HepG2 (cell line): ENCODE results near the gene HMCN2. TPM values are rescaled to one million over a fixed set of nuclear protein-coding genes. Genes with fewer than 3 reads are reported as not detected.

Source experiments
- CC2D1A ChIP-seq: sonication (generic); formaldehyde crosslinking; IDR thresholded peaks from 2 replicates; pipeline ENCODE4 v1.8.1; 2023; ENCODE audit warnings: mild to moderate bottlenecking, missing genetic modification reagents
- FOXM1 ChIP-seq: sonication (generic); formaldehyde crosslinking; IDR thresholded peaks from 2 replicates; pipeline ENCODE4 v1.5.0; 2020; ENCODE audit warnings: missing genetic modification reagents
- FOXP1 ChIP-seq, 2 experiments: fragments of 450-650 bp in 1 of 2; IDR thresholded peaks; 2 replicates each; pipeline ENCODE4 v1.6.1; 2017 to 2018; ENCODE audit warnings: antibody characterized with exemption in 1 of 2
- HES4 ChIP-seq: sonication (generic); formaldehyde crosslinking; IDR thresholded peaks from 2 replicates; pipeline ENCODE4 v1.9.0; 2021; ENCODE audit warnings: mild to moderate bottlenecking, missing genetic modification reagents, borderline replicate concordance
- HNRNPL ChIP-seq: fragments of 200-400 bp; formaldehyde crosslinking; IDR thresholded peaks from 2 replicates; pipeline ENCODE4 v1.6.1; 2017; ENCODE audit warnings: mild to moderate bottlenecking, low read depth, low read length
- HOXA3 ChIP-seq: sonication (generic); formaldehyde crosslinking; IDR thresholded peaks from 2 replicates; pipeline ENCODE4 v1.5.0; 2020; ENCODE audit warnings: missing genetic modification reagents
- MAZ ChIP-seq, 2 experiments: sonication (generic) in 1 of 2; formaldehyde crosslinking in 1 of 2; IDR thresholded peaks; 2 replicates each; pipeline versions ENCODE4 v1.5.0 to v1.6.1; 2012 to 2020; ENCODE audit warnings: low read depth in 2 of 2, mild to moderate bottlenecking in 2 of 2, borderline replicate concordance in 1 of 2, improper control_type of control experiment in 1 of 2, low read length in 1 of 2, missing genetic modification reagents in 1 of 2, moderate library complexity in 1 of 2
- NFRKB ChIP-seq: fragments of 450-650 bp; IDR thresholded peaks from 2 replicates; pipeline ENCODE4 v1.6.1; 2017
- NR2F6 ChIP-seq, 2 experiments: IDR thresholded peaks; 2 replicates each; pipeline ENCODE4 v1.6.1; 2016; ENCODE audit warnings: antibody characterized with exemption in 1 of 2, mild to moderate bottlenecking in 1 of 2
- RBM39 ChIP-seq: fragments of 200-400 bp; formaldehyde crosslinking; IDR thresholded peaks from one replicate; pipeline ENCODE4 v1.6.1; 2018; ENCODE audit warnings: antibody characterized with exemption, mild to moderate bottlenecking, low read depth, low read length; ENCODE audit not compliant: poor library complexity, severe bottlenecking
- SATB2 ChIP-seq: sonication (generic); formaldehyde crosslinking; IDR thresholded peaks from 2 replicates; pipeline ENCODE4 v1.5.0; 2020; ENCODE audit warnings: missing genetic modification reagents
- SIX1 ChIP-seq: sonication (generic); formaldehyde crosslinking; IDR thresholded peaks from 2 replicates; pipeline ENCODE4 v1.4.0; 2020; ENCODE audit warnings: missing genetic modification reagents, borderline replicate concordance
- SP140L ChIP-seq: sonication (generic); formaldehyde crosslinking; IDR thresholded peaks from 2 replicates; pipeline ENCODE4 v1.4.0; 2020; ENCODE audit warnings: missing genetic modification reagents, borderline replicate concordance
- TRIM22 ChIP-seq: fragments of 450-650 bp; IDR thresholded peaks from 2 replicates; pipeline ENCODE4 v1.6.1; 2017
- ZBED4 ChIP-seq: sonication (generic); formaldehyde crosslinking; IDR thresholded peaks from 2 replicates; pipeline ENCODE4 v1.4.0; 2020; ENCODE audit warnings: missing genetic modification reagents, borderline replicate concordance
- ZBTB3 ChIP-seq: sonication (generic); formaldehyde crosslinking; IDR thresholded peaks from 2 replicates; pipeline ENCODE4 v1.4.0; 2020; ENCODE audit warnings: low read depth, mild to moderate bottlenecking, moderate library complexity, missing genetic modification reagents, borderline replicate concordance
- ZEB1 ChIP-seq: IDR thresholded peaks from 2 replicates; pipeline ENCODE4 v1.6.1; 2012; ENCODE audit warnings: mild to moderate bottlenecking, low read depth, inconsistent platforms; ENCODE audit not compliant: insufficient replicate concordance
- ZNF263 ChIP-seq: sonication (generic); formaldehyde crosslinking; IDR thresholded peaks from 2 replicates; pipeline ENCODE4 v1.4.0; 2020; ENCODE audit warnings: missing genetic modification reagents
- ZNF382 ChIP-seq: sonication (generic); formaldehyde crosslinking; IDR thresholded peaks from 2 replicates; pipeline ENCODE4 v1.5.0; 2020; ENCODE audit warnings: missing genetic modification reagents, mild to moderate bottlenecking, borderline replicate concordance
- ZNF547 ChIP-seq: sonication (generic); formaldehyde crosslinking; IDR thresholded peaks from 2 replicates; pipeline ENCODE4 v1.5.1; 2020; ENCODE audit warnings: mild to moderate bottlenecking, missing genetic modification reagents
- polyA plus RNA-seq, 8 experiments: library from polyadenylated mRNA; depleted of rRNA in 3 of 8; stranded (reverse) in 7 of 8; unstranded in 1 of 8; fragments of >200 nt; fragmentation: Illumina TruSeq in 4 of 8; extraction: Trizol in 4 of 8; gene quantifications; 2 replicates each; pipeline versions ENCODE4 v1.2.1 to v1.2.3, GENCODE V29; 2011 to 2016; ENCODE audit warnings: low read depth in 4 of 8, missing spikeins in 1 of 8, mixed read lengths in 1 of 8; ENCODE audit not compliant: insufficient read depth in 1 of 8
- total RNA-seq, 5 experiments: library from RNA; depleted of rRNA; stranded (reverse); fragments of >200 nt; fragmentation: Illumina TruSeq; extraction: Trizol; gene quantifications; 2 replicates each; pipeline ENCODE4 v1.2.3, GENCODE V29; 2016; ENCODE audit warnings: low read depth in 1 of 5
- TF ChIP-seq, protein P1 (sequence below): sonication (generic); formaldehyde crosslinking; IDR thresholded peaks from 2 replicates; pipeline ENCODE4 v1.5.0; 2020; ENCODE audit warnings: missing genetic modification reagents
- TF ChIP-seq, protein P2 (sequence below): sonication (generic); formaldehyde crosslinking; IDR thresholded peaks from 2 replicates; pipeline ENCODE4 v1.4.0; 2020; ENCODE audit warnings: low read depth, mild to moderate bottlenecking, missing genetic modification reagents

Gene HMCN2
- total and polyA plus RNA-seq, 2 of the 13 experiments (the other 11 are each of a cell fraction or from before 2014, with no cell fraction given) = 0.09 TPM; not detected in 1

- TF ChIP-seq, protein P1, sequence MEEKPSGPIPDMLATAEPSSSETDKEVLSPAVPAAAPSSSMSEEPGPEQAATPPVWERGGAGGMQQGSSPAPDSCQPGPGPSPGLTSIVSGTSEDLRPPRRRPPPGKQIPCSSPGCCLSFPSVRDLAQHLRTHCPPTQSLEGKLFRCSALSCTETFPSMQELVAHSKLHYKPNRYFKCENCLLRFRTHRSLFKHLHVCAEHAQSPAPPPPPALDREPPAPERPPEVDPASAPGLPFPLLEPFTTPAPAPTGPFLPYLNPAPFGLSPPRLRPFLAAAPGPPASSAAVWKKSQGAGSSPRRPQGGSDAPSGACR (CRISPR knock-in tag) = 0 out of 2 replicates have a peak, but pooled peaks have one; percentile 66
- TF ChIP-seq HNRNPL (peak; percentile 98), NFRKB (no peak), ZNF382 (CRISPR knock-in tag) (no peak), ZBED4 (CRISPR knock-in tag) (peak; percentile 93), NR2F6 (IDR thresholded peaks at IDR 0.05) (no peak), NR2F6 (CRISPR knock-in tag; IDR thresholded peaks at IDR 0.05) (peak; percentile 85), SIX1 (CRISPR knock-in tag) (peak; percentile 54; the same call in 1 of the 2 replicates), FOXP1 (IDR thresholded peaks at IDR 0.05) (no peak), FOXP1 (CRISPR knock-in tag; IDR thresholded peaks at IDR 0.05) (peak; percentile 61), MAZ (IDR thresholded peaks at IDR 0.05; ENCODE audit: borderline replicate concordance, low read depth, low read length) (no peak), MAZ (CRISPR knock-in tag; IDR thresholded peaks at IDR 0.05; ENCODE audit: low read depth) (peak; percentile 90), ZNF547 (CRISPR knock-in tag) (peak; percentile 93), ZBTB3 (CRISPR knock-in tag) (peak; percentile 27; the same call in 1 of the 2 replicates), ZNF263 (CRISPR knock-in tag) (peak; percentile 89), CC2D1A (CRISPR knock-in tag) (0 out of 2 replicates have a peak, but pooled peaks have one; percentile 49), HES4 (CRISPR knock-in tag) (peak; percentile 91), SP140L (CRISPR knock-in tag) (peak; percentile 97; the same call in 1 of the 2 replicates), FOXM1 (CRISPR knock-in tag) (no peak), SATB2 (CRISPR knock-in tag) (0 out of 2 replicates have a peak, but pooled peaks have one; percentile 91), TRIM22 (no peak), RBM39 (peak; percentile 30), ZEB1 (peak; percentile 82), HOXA3 (CRISPR knock-in tag) (peak; percentile 93)
- TF ChIP-seq, protein P2, sequence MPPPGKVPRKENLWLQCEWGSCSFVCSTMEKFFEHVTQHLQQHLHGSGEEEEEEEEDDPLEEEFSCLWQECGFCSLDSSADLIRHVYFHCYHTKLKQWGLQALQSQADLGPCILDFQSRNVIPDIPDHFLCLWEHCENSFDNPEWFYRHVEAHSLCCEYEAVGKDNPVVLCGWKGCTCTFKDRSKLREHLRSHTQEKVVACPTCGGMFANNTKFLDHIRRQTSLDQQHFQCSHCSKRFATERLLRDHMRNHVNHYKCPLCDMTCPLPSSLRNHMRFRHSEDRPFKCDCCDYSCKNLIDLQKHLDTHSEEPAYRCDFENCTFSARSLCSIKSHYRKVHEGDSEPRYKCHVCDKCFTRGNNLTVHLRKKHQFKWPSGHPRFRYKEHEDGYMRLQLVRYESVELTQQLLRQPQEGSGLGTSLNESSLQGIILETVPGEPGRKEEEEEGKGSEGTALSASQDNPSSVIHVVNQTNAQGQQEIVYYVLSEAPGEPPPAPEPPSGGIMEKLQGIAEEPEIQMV (CRISPR knock-in tag) = peak; percentile 94
These were observed 184.9 kb downstream of the HMCN2 start (continued) for GRCh38 chr9:130450344-130451003.
